AG04449 (cell line): ENCODE results near the gene RBM33.

Source experiments
- CTCF ChIA-PET: fragments of 350-600 bp; formaldehyde crosslinking; extraction: SDS; loops from one replicate; lab custom pipeline; 2021; ENCODE audit warnings: antibody characterized with exemption; lab: Yijun Ruan, JAX
- POLR2A ChIA-PET: fragments of 400-600, 350-600 bp; formaldehyde crosslinking; extraction: SDS; loops from one replicate; lab custom pipeline; 2020; ENCODE audit warnings: antibody characterized with exemption, inconsistent platforms; lab: Yijun Ruan, JAX
- DNase-seq: peaks from one replicate; pipeline ENCODE4 v3.0.0-alpha.2; 2010; ENCODE audit warnings: low read depth, low spot score
- H3K4me3 ChIP-seq: 2 replicates; pipeline ENCODE4 v1.5.1; 2011; ENCODE audit warnings: low read depth, mild to moderate bottlenecking, control low read depth, low read length
- CTCF ChIP-seq: IDR thresholded peaks from one replicate; pipeline ENCODE4 v1.5.1; 2011; ENCODE audit warnings: mild to moderate bottlenecking, moderate library complexity, low read length, control low read depth, inconsistent platforms; ENCODE audit not compliant: insufficient read depth; ENCODE audit errors: missing control alignments

RBM33 gene

DNA sequence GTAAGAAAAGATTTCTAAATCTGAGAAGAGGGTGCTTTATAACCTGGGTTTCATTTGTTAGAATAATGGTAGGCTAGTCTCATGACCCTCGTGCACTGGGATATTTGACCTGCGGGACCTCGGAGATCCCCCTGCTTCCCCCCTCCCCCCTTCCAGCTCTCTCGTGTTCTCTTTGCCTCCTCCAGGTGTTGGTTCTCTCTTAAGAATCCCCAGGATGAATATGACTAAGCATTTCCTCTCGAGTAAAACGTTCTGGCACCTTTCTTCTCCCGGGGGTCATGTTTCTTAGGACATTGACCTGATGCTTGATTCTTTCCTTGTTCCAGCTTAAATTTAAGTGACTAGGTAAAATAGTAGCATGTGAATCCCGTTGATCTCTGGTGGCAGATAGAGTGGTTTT is 96.6 kb downstream of the RBM33 start:
- no peak overlapping the region for H3K4me3 ChIP-seq
- TF ChIP-seq CTCF = no peak
- ChIA-PET POLR2A (no interaction called here), CTCF (interaction anchor here (0.9 to 26.1 kb wide), 4 partner anchors 18 to 360 kb away, joined by 3 to 410 read pairs (median 5); no protein-coding TSS in a partner anchor)
- DNase-seq = no peak

DNA sequence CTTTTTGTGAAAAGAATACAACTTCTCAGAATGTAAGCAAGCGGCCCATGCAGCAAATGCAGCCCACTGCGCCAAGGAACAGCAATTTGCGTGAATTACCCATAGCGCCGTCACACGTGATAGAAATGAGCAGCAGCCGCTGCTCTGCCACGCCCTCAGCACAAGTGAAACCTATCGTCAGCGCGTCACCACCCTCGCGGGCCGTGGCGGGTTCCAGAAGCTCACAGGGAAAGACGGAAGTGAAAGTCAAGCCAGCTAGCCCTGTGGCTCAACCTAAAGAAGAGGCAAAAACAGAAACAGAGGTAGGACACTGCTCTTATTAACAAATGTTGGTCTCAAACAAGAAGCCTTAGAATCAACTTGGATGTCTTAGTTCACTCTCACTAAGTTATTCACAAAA is 97.3 kb downstream of the RBM33 start:
- POLR2A ChIA-PET = no interaction called here
- DNase-seq = no peak
- CTCF ChIA-PET = interaction anchor here (26.1 kb wide), 1 partner anchor 143 kb away, joined by 410 read pairs; no protein-coding TSS in a partner anchor
- H3K4me3 ChIP-seq = no peak overlapping the region
- no peak for TF ChIP-seq CTCF

- TF ChIP-seq CTCF = no peak
- ChIA-PET POLR2A (no interaction called here), CTCF (interaction anchor here (0.9 to 26.1 kb wide), 4 partner anchors 11 to 816 kb away, joined by 3 to 410 read pairs (median 4); no protein-coding TSS in a partner anchor)
- no peak for DNase-seq
- no peak overlapping the region for H3K4me3 ChIP-seq
These were observed 98.7 kb downstream of the RBM33 start for GRCh38 chr7:155743177-155743576.

DNA sequence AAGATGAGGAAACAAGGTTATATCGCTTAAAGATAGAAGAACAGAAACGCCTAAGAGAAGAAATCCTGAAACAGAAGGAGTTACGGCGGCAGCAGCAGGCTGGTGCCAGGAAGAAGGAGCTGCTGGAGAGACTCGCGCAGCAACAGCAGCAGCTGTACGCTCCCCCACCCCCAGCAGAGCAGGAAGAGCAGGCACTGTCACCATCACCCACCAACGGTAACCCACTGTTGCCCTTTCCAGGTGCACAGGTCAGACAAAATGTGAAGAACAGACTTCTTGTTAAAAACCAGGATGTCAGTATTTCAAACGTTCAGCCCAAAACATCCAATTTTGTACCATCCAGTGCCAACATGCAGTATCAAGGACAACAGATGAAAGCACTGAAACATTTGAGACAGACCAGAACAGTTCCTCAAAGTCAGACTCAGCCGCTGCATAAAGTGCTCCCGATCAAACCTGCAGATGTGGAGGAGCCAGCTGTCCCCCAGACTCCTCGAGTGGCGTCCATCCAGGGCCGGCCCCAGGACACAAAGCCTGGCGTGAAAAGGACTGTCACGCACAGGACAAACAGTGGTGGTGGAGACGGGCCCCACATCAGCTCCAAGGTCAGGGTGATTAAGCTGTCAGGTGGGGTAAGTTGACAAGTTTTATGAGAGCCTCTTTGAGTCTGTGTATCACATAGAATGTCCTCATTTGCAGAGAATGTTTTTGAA is 100.7 kb downstream of the RBM33 start:
- DNase-seq = no peak
- no peak overlapping the region for H3K4me3 ChIP-seq
- CTCF ChIA-PET = interaction anchor here (2.5 to 26.1 kb wide), 2 partner anchors 23 to 147 kb away, joined by 8 to 410 read pairs; no protein-coding TSS in a partner anchor
- POLR2A ChIA-PET = no interaction called here
- TF ChIP-seq CTCF = no peak

- no peak overlapping the region for H3K4me3 ChIP-seq
- ChIA-PET CTCF (interaction anchor here (2.5 to 26.1 kb wide), 2 partner anchors 23 to 147 kb away, joined by 8 to 410 read pairs; no protein-coding TSS in a partner anchor), POLR2A (no interaction called here)
- TF ChIP-seq CTCF = no peak
- no peak for DNase-seq
These were observed 101.3 kb downstream of the RBM33 start for GRCh38 chr7:155745737-155746136.

DNA sequence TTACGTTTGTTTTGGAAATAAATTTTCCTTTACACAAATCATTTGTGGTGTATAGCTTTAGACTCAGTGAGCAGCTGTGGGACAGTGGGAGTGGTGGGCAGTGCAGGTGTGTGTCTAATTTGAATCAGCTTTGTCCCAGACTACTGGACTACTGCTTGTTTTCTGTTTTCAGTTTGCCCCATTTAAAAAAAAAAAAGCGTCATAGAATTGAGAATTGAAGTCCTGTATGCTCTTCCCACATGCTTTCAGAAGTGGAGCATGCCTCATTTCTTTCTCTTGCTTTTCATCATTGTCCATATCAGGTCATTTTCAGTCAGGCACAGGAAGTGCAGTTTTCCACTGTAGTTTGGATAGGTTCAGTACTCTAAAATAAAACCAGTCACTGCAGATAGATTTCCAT is 101.7 kb downstream of the RBM33 start:
- TF ChIP-seq CTCF = no peak
- POLR2A ChIA-PET = no interaction called here
- H3K4me3 ChIP-seq = no peak overlapping the region
- CTCF ChIA-PET = interaction anchor here (1.7 to 26.1 kb wide), 3 partner anchors 10 to 148 kb away, joined by 5 to 410 read pairs (median 8); no protein-coding TSS in a partner anchor
- no peak for DNase-seq
